ENCODE measurements around the gene AAK1.
"Not testable (repeated sequence)": the region's sequence is repeated elsewhere in the genome, so short reads cannot be mapped to it uniquely, and the experiment has no call there.

AAK1 gene

GRCh38 chr2:69676146-69676545, 32.6 kb upstream of the AAK1 start:
- Mint-ChIP-seq H3K27me3 (no peaks in the 10 kb centered on the region), H3K9me3 (no peaks in the 10 kb centered on the region), H3K27ac (ENCODE audit: low read depth) (no peak overlapping the region), H3K36me3 (ENCODE audit: insufficient read depth) (peaks cover 1% of the 10 kb centered on the region), H3K4me1 (peaks cover 22% of the 10 kb centered on the region), H3K4me3 (no peak overlapping the region)
- no peak for ATAC-seq (replicated peaks; ENCODE audit: extremely low read depth, poor library complexity, severe bottlenecking)
- no peak for DNase-seq (ENCODE audit: low spot score in 2 of 2)

GRCh38 chr2:69674316-69674670, 30.8 kb upstream of the AAK1 start:
- no peak overlapping the region for H3K4me3 Mint-ChIP-seq
- H3K27me3 Mint-ChIP-seq = no peaks in the 10 kb centered on the region
- ATAC-seq (replicated peaks; ENCODE audit: extremely low read depth, poor library complexity, severe bottlenecking) (no peak), DNase-seq (ENCODE audit: low spot score in 2 of 2) (no peak)
- H3K9me3 Mint-ChIP-seq = no peaks in the 10 kb centered on the region
- no peak overlapping the region for H3K27ac Mint-ChIP-seq (ENCODE audit: low read depth)
- peaks cover 1% of the 10 kb centered on the region for H3K36me3 Mint-ChIP-seq (ENCODE audit: insufficient read depth)
- peaks cover 6% of the 10 kb centered on the region for H3K4me1 Mint-ChIP-seq

GRCh38 chr2:69673098-69673497, 29.6 kb upstream of the AAK1 start:
- H3K27me3 Mint-ChIP-seq; ATAC-seq (replicated peaks; ENCODE audit: extremely low read depth, poor library complexity, severe bottlenecking); H3K36me3 Mint-ChIP-seq (ENCODE audit: insufficient read depth); H3K27ac Mint-ChIP-seq (ENCODE audit: low read depth); H3K9me3 Mint-ChIP-seq; H3K4me1 Mint-ChIP-seq; H3K4me3 Mint-ChIP-seq; DNase-seq (ENCODE audit: low spot score in 2 of 2): not testable (repeated sequence)

- no peaks in the 10 kb centered on the region for H3K36me3 Mint-ChIP-seq (ENCODE audit: insufficient read depth)
Measured at GRCh38 chr2:69669666-69670065, 26.1 kb upstream of the AAK1 start.

GRCh38 chr2:69668598-69668997, 25.1 kb upstream of the AAK1 start:
- no peaks in the 10 kb centered on the region for H3K27me3 Mint-ChIP-seq
- no peaks in the 10 kb centered on the region for H3K36me3 Mint-ChIP-seq (ENCODE audit: insufficient read depth)
- H3K4me3 Mint-ChIP-seq = no peak overlapping the region
- DNase-seq (ENCODE audit: low spot score in 2 of 2) = no peak
- H3K9me3 Mint-ChIP-seq = no peaks in the 10 kb centered on the region
- H3K27ac Mint-ChIP-seq (ENCODE audit: low read depth) = no peak overlapping the region
- no peak for ATAC-seq (replicated peaks; ENCODE audit: extremely low read depth, poor library complexity, severe bottlenecking)
- peaks cover 6% of the 10 kb centered on the region for H3K4me1 Mint-ChIP-seq

More at GRCh38 chr2:69669666-69670065, 26.1 kb upstream of the AAK1 start:
- peaks cover 6% of the 10 kb centered on the region for H3K4me1 Mint-ChIP-seq
- no peak for DNase-seq (ENCODE audit: low spot score in 2 of 2)
- no peak overlapping the region for H3K4me3 Mint-ChIP-seq
- no peaks in the 10 kb centered on the region for H3K9me3 Mint-ChIP-seq
- no peak overlapping the region for H3K27ac Mint-ChIP-seq (ENCODE audit: low read depth)
- H3K27me3 Mint-ChIP-seq = no peaks in the 10 kb centered on the region
- no peak for ATAC-seq (replicated peaks; ENCODE audit: extremely low read depth, poor library complexity, severe bottlenecking)

GRCh38 chr2:69667805-69668382, 24.4 kb upstream of the AAK1 start:
- no peak for ATAC-seq (replicated peaks; ENCODE audit: extremely low read depth, poor library complexity, severe bottlenecking)
- no peak overlapping the region for H3K4me3 Mint-ChIP-seq
- H3K36me3 Mint-ChIP-seq (ENCODE audit: insufficient read depth) = no peaks in the 10 kb centered on the region
- H3K27ac Mint-ChIP-seq (ENCODE audit: low read depth) = no peak overlapping the region
- DNase-seq (ENCODE audit: low spot score in 2 of 2) = no peak
- peaks cover 6% of the 10 kb centered on the region for H3K4me1 Mint-ChIP-seq
- H3K9me3 Mint-ChIP-seq = no peaks in the 10 kb centered on the region
- no peaks in the 10 kb centered on the region for H3K27me3 Mint-ChIP-seq

- H3K27me3 Mint-ChIP-seq = no peaks in the 10 kb centered on the region
- no peak for ATAC-seq (replicated peaks; ENCODE audit: extremely low read depth, poor library complexity, severe bottlenecking)
- peaks cover 12% of the 10 kb centered on the region for H3K4me1 Mint-ChIP-seq
- H3K27ac Mint-ChIP-seq (ENCODE audit: low read depth) = no peak overlapping the region
- no peaks in the 10 kb centered on the region for H3K36me3 Mint-ChIP-seq (ENCODE audit: insufficient read depth)
- no peak for DNase-seq (ENCODE audit: low spot score in 2 of 2)
- H3K4me3 Mint-ChIP-seq = no peak overlapping the region
- H3K9me3 Mint-ChIP-seq = no peaks in the 10 kb centered on the region
Measured at GRCh38 chr2:69665152-69665551, 21.6 kb upstream of the AAK1 start.

- Mint-ChIP-seq H3K27me3 (no peaks in the 10 kb centered on the region), H3K27ac (ENCODE audit: low read depth) (no peak overlapping the region), H3K4me1 (peaks cover 12% of the 10 kb centered on the region), H3K36me3 (ENCODE audit: insufficient read depth) (no peaks in the 10 kb centered on the region), H3K4me3 (no peak overlapping the region), H3K9me3 (no peaks in the 10 kb centered on the region)
- DNase-seq (ENCODE audit: low spot score in 2 of 2) (no peak), ATAC-seq (replicated peaks; ENCODE audit: extremely low read depth, poor library complexity, severe bottlenecking) (no peak)
Measured at GRCh38 chr2:69663860-69664259, 20.3 kb upstream of the AAK1 start.

GRCh38 chr2:69662547-69662946, 19.0 kb upstream of the AAK1 start:
- not testable (repeated sequence) for H3K4me1 Mint-ChIP-seq; H3K36me3 Mint-ChIP-seq (ENCODE audit: insufficient read depth); ATAC-seq (replicated peaks; ENCODE audit: extremely low read depth, poor library complexity, severe bottlenecking)

GRCh38 chr2:69660637-69661036, 17.1 kb upstream of the AAK1 start:
- Mint-ChIP-seq H3K4me1 (peaks cover 6% of the 10 kb centered on the region), H3K36me3 (ENCODE audit: insufficient read depth) (no peaks in the 10 kb centered on the region), H3K27ac (ENCODE audit: low read depth) (no peak overlapping the region), H3K27me3 (no peaks in the 10 kb centered on the region), H3K4me3 (no peak overlapping the region), H3K9me3 (no peaks in the 10 kb centered on the region)
- DNase-seq (ENCODE audit: low spot score in 2 of 2) (no peak), ATAC-seq (replicated peaks; ENCODE audit: extremely low read depth, poor library complexity, severe bottlenecking) (no peak)

More at GRCh38 chr2:69662547-69662946, 19.0 kb upstream of the AAK1 start:
- not testable (repeated sequence) for DNase-seq (ENCODE audit: low spot score in 2 of 2); H3K27me3 Mint-ChIP-seq; H3K9me3 Mint-ChIP-seq; H3K4me3 Mint-ChIP-seq; H3K27ac Mint-ChIP-seq (ENCODE audit: low read depth)

GRCh38 chr2:69659941-69660483, 16.5 kb upstream of the AAK1 start:
- Mint-ChIP-seq H3K9me3 (no peaks in the 10 kb centered on the region), H3K27me3 (no peaks in the 10 kb centered on the region), H3K27ac (ENCODE audit: low read depth) (no peak overlapping the region), H3K4me3 (no peak overlapping the region), H3K4me1 (peaks cover 6% of the 10 kb centered on the region), H3K36me3 (ENCODE audit: insufficient read depth) (no peaks in the 10 kb centered on the region)
- no peak for ATAC-seq (replicated peaks; ENCODE audit: extremely low read depth, poor library complexity, severe bottlenecking)
- no peak for DNase-seq (ENCODE audit: low spot score in 2 of 2)

GRCh38 chr2:69659349-69659748, 15.8 kb upstream of the AAK1 start:
- Mint-ChIP-seq H3K27ac (ENCODE audit: low read depth) (no peak overlapping the region), H3K4me3 (no peak overlapping the region), H3K36me3 (ENCODE audit: insufficient read depth) (no peaks in the 10 kb centered on the region), H3K9me3 (no peaks in the 10 kb centered on the region), H3K4me1 (peaks cover 6% of the 10 kb centered on the region), H3K27me3 (no peaks in the 10 kb centered on the region)
- DNase-seq (ENCODE audit: low spot score in 2 of 2) (no peak), ATAC-seq (replicated peaks; ENCODE audit: extremely low read depth, poor library complexity, severe bottlenecking) (no peak)

- H3K36me3 Mint-ChIP-seq (ENCODE audit: insufficient read depth) = peaks cover 6% of the 10 kb centered on the region
- DNase-seq (ENCODE audit: low spot score in 2 of 2) (no peak), ATAC-seq (replicated peaks; ENCODE audit: extremely low read depth, poor library complexity, severe bottlenecking) (no peak)
- H3K4me1 Mint-ChIP-seq = peaks cover 32% of the 10 kb centered on the region
- no peaks in the 10 kb centered on the region for H3K9me3 Mint-ChIP-seq
- peak overlapping the region; percentile 44 for H3K27ac Mint-ChIP-seq (ENCODE audit: low read depth)
- H3K4me3 Mint-ChIP-seq = peak overlapping the region; percentile 25
- H3K27me3 Mint-ChIP-seq = no peaks in the 10 kb centered on the region
Measured at GRCh38 chr2:69652206-69652605, 8.7 kb upstream of the AAK1 start.
